OCI-LY3 (cell line): ENCODE measurements around the gene FLRT3.

Experiments used
- CTCF ChIP-seq: fragments of 200-600, 300-600 bp; sonication (generic); IDR thresholded peaks from 2 replicates; pipeline ENCODE4 v1.5.1; 2014; ENCODE audit warnings: antibody characterized with exemption, low read length, low read depth
- EZH2phosphoT487 ChIP-seq: fragments of 200-600 bp; shearing (Covaris generic); IDR thresholded peaks from 2 replicates; pipeline ENCODE4 v1.6.1; 2018; ENCODE audit warnings: antibody characterized with exemption, mixed run types, low read depth

GRCh38 chr20:14319704-14320103 lies 17.7 kb downstream of the FLRT3 start:
- no peak for TF ChIP-seq CTCF
- TF ChIP-seq EZH2phosphoT487, result no peak
